ENCODE measurements around the gene MOB3A.

The MOB3A gene

GRCh38 chr19:2122251-2122650 lies 26.1 kb upstream of the MOB3A start:
- Histone ChIP-seq H3K4me3 (ENCODE audit: low read length) (no peak overlapping the region), H3K4me1 (ENCODE audit: control insufficient read depth, insufficient read depth, low read length) (no peaks in the 10 kb centered on the region), H3K9me3 (ENCODE audit: control insufficient read depth, low read length) (no peaks in the 10 kb centered on the region), H3K36me3 (ENCODE audit: control insufficient read depth, insufficient read depth, low read length, severe bottlenecking) (peaks cover 97% of the 10 kb centered on the region), H3K27me3 (replicated peaks; ENCODE audit: control insufficient read depth, insufficient read depth, low read length) (no peaks in the 10 kb centered on the region), H3K9ac (ENCODE audit: low read length) (no peak overlapping the region)
- DNase-seq (ENCODE audit: low read depth) = no peak

DNA sequence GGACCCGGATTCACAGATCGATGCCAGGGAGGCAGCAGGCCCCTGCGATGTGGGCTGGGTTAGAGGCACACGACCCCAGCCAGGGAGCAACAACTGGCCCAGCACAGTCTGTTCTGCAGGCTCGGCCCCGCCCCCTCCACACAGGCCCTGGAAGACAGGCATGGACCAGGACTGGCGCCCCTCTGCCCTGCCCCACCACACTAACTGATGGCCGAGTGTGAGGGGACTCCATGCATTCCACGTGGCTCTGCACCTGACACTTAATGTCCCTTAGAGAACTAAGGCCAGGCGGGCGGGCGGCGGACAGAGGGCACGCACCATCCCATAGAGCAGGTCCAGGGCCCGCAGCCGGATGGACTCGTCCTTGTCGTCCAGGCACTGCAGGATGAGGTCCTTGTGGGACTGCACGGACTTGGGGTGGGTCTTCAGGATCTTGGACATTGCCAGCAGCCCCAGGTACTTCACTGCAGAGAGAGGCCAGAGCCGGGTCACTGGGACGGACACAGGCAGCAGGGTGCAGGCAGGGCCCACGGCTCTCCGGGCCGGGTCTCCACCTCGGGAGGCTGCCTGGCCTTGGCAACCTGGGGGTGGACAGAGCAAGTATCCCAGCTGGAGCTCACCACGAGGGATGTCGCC lies 25.4 kb upstream of the MOB3A start:
- peaks cover 97% of the 10 kb centered on the region for H3K36me3 ChIP-seq (ENCODE audit: control insufficient read depth, insufficient read depth, low read length, severe bottlenecking)
- H3K4me1 ChIP-seq (ENCODE audit: control insufficient read depth, insufficient read depth, low read length) = no peaks in the 10 kb centered on the region
- no peaks in the 10 kb centered on the region for H3K27me3 ChIP-seq (replicated peaks; ENCODE audit: control insufficient read depth, insufficient read depth, low read length)
- H3K9me3 ChIP-seq (ENCODE audit: control insufficient read depth, low read length) = no peaks in the 10 kb centered on the region
- DNase-seq (ENCODE audit: low read depth) = no peak
- no peak overlapping the region for H3K9ac ChIP-seq (ENCODE audit: low read length)
- H3K4me3 ChIP-seq (ENCODE audit: low read length) = no peak overlapping the region

DNA sequence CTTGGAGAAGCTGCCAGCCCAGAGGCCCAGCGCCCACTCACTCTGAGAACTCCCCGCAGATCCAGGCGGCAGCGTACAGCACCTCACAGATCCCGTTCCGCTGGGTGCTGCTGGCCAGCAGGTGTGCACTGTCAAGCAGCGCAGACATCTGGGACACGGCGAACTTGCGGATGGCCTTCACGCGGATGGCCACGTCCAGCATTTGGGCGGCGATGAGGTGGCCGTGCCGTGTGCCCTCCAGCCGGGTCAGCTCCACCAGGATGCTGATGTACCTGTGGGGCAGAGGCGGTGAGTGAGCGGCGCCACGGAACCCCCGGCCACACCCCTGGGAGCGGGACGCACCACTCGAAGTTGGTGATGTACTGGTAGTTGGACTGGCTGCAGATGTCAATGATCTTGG lies 24.7 kb upstream of the MOB3A start:
- Histone ChIP-seq H3K9ac (ENCODE audit: low read length) (no peak overlapping the region), H3K27me3 (replicated peaks; ENCODE audit: control insufficient read depth, insufficient read depth, low read length) (no peaks in the 10 kb centered on the region), H3K4me3 (ENCODE audit: low read length) (no peak overlapping the region), H3K36me3 (ENCODE audit: control insufficient read depth, insufficient read depth, low read length, severe bottlenecking) (peaks cover 98% of the 10 kb centered on the region), H3K4me1 (ENCODE audit: control insufficient read depth, insufficient read depth, low read length) (no peaks in the 10 kb centered on the region), H3K9me3 (ENCODE audit: control insufficient read depth, low read length) (no peaks in the 10 kb centered on the region)
- DNase-seq (ENCODE audit: low read depth) = no peak

DNA sequence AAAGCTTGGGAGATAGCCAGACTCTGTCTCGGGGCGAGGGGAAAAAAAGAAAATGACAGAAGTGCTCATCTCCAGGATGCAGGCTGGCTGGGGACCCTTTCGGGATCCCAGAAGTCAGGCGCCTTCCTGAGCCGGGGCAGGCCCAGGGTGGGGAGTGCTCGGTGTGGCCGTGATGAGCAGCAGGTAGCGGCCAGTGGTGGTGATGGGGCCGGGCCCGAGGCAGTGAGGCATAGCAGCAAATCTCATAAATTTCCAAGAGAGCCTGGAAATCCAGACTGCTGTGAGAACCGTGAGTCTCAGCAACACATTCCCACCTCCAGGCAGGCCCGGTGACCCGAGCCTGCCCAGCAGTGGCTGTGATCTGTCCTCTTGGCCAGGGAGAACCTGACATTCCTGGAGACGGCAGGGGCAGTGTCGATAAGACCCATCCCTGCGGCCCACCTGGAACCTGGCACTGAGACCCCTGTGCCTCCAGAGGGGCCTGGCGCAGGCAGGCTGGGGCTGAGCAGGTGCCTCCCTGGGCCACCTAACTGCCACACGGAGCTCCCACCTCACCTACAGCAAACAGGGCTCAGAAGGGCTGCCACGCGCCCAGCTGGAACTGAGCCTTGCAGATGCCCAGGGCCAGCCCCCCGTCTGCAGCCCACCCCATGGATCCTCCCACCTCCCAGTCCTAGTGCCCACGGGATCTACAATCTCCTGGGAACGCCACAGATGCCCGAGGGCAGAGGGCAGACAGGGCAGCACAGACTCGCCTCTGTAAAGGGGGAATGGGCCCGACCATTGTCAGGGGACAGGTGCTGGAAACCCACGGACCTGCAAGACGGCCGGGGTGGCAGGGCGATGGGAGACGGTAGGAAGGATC lies 24.0 kb upstream of the MOB3A start:
- Histone ChIP-seq H3K9me3 (ENCODE audit: control insufficient read depth, low read length) (no peaks in the 10 kb centered on the region), H3K9ac (ENCODE audit: low read length) (no peak overlapping the region), H3K27me3 (replicated peaks; ENCODE audit: control insufficient read depth, insufficient read depth, low read length) (no peaks in the 10 kb centered on the region), H3K36me3 (ENCODE audit: control insufficient read depth, insufficient read depth, low read length, severe bottlenecking) (peaks cover 98% of the 10 kb centered on the region), H3K4me1 (ENCODE audit: control insufficient read depth, insufficient read depth, low read length) (no peaks in the 10 kb centered on the region), H3K4me3 (ENCODE audit: low read length) (no peak overlapping the region)
- no peak for DNase-seq (ENCODE audit: low read depth)

GRCh38 chr19:2118438-2118837 lies 22.3 kb upstream of the MOB3A start:
- no peak for DNase-seq (ENCODE audit: low read depth)
- H3K4me1 ChIP-seq (ENCODE audit: control insufficient read depth, insufficient read depth, low read length) = no peaks in the 10 kb centered on the region
- H3K36me3 ChIP-seq (ENCODE audit: control insufficient read depth, insufficient read depth, low read length, severe bottlenecking) = peaks cover 98% of the 10 kb centered on the region

DNA sequence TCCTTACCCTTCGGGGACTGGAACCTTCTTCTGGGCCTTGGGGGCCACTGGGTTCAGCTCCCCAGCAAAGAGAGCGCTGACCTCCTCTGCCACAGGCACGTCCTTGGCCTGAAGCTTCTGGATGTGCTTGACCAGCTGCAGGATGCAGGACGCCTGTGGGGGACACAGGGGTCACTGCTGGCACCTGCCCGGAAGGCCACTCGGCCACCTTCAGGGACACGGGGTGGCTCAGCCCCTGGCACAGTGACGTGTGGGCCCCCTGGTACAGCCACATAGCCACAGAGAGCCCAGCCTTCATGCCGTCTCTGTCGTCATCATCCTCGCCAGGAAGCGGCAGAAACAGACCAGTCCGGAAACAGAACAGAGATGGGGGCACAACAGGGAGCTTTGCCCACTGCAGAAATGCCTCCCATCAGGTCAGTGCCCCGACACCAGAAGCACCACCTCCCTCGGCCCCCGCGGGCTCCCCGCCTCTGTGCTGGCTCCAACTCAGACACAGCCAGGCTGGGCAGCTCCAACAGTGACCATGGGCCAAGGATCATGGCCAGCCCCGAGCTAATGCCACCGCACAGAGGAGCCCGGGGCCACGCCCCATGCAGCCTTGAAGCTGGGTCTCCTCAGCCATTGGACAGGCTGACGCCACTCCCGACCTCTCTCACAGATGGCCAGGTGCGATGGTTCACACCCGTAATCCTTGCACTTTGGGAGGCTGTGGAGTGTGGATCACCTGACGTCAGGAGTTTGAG lies 21.3 kb upstream of the MOB3A start:
- Histone ChIP-seq H3K27me3 (replicated peaks; ENCODE audit: control insufficient read depth, insufficient read depth, low read length) (no peaks in the 10 kb centered on the region), H3K36me3 (ENCODE audit: control insufficient read depth, insufficient read depth, low read length, severe bottlenecking) (peaks cover 97% of the 10 kb centered on the region), H3K4me1 (ENCODE audit: control insufficient read depth, insufficient read depth, low read length) (no peaks in the 10 kb centered on the region), H3K9me3 (ENCODE audit: control insufficient read depth, low read length) (no peaks in the 10 kb centered on the region), H3K9ac (ENCODE audit: low read length) (no peak overlapping the region), H3K4me3 (ENCODE audit: low read length) (no peak overlapping the region)
- DNase-seq (ENCODE audit: low read depth) = no peak

More at GRCh38 chr19:2118438-2118837, 22.3 kb upstream of the MOB3A start:
- H3K9ac ChIP-seq (ENCODE audit: low read length) = no peak overlapping the region
- H3K27me3 ChIP-seq (replicated peaks; ENCODE audit: control insufficient read depth, insufficient read depth, low read length) = no peaks in the 10 kb centered on the region
- H3K9me3 ChIP-seq (ENCODE audit: control insufficient read depth, low read length) = no peaks in the 10 kb centered on the region
- H3K4me3 ChIP-seq (ENCODE audit: low read length) = no peak overlapping the region

DNA sequence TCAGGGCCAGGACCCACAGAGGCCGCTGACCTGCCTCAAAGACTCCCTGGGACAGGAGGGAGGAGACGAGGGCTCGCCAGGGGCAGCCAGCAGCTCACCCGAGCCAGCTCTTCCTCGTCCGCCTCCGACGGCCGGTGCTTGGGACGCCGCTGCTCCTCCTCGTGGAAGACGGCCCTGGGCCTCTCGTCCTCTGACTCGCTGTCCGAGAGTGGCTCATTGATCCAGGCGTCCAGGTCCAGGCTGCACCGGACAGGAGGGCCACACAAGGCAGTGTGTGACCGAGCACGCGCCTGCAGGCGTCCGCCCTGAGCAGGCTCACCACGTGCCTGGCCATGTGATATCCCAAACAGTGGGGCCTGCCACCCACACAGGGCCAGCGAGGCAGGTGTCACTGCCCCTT lies 20.4 kb upstream of the MOB3A start:
- DNase-seq (ENCODE audit: low read depth) = no peak
- Histone ChIP-seq H3K4me1 (ENCODE audit: control insufficient read depth, insufficient read depth, low read length) (no peaks in the 10 kb centered on the region), H3K9me3 (ENCODE audit: control insufficient read depth, low read length) (no peaks in the 10 kb centered on the region), H3K9ac (ENCODE audit: low read length) (no peak overlapping the region), H3K36me3 (ENCODE audit: control insufficient read depth, insufficient read depth, low read length, severe bottlenecking) (peaks cover 97% of the 10 kb centered on the region), H3K27me3 (replicated peaks; ENCODE audit: control insufficient read depth, insufficient read depth, low read length) (no peaks in the 10 kb centered on the region), H3K4me3 (ENCODE audit: low read length) (no peak overlapping the region)

- H3K27me3 ChIP-seq (replicated peaks; ENCODE audit: control insufficient read depth, insufficient read depth, low read length) = no peaks in the 10 kb centered on the region
- DNase-seq (ENCODE audit: low read depth) = no peak
- no peaks in the 10 kb centered on the region for H3K4me1 ChIP-seq (ENCODE audit: control insufficient read depth, insufficient read depth, low read length)
- no peaks in the 10 kb centered on the region for H3K9me3 ChIP-seq (ENCODE audit: control insufficient read depth, low read length)
- no peak overlapping the region for H3K4me3 ChIP-seq (ENCODE audit: low read length)
- H3K36me3 ChIP-seq (ENCODE audit: control insufficient read depth, insufficient read depth, low read length, severe bottlenecking) = peaks cover 97% of the 10 kb centered on the region
- H3K9ac ChIP-seq (ENCODE audit: low read length) = no peak overlapping the region
Observed at GRCh38 chr19:2115911-2116426, 19.8 kb upstream of the MOB3A start.

DNA sequence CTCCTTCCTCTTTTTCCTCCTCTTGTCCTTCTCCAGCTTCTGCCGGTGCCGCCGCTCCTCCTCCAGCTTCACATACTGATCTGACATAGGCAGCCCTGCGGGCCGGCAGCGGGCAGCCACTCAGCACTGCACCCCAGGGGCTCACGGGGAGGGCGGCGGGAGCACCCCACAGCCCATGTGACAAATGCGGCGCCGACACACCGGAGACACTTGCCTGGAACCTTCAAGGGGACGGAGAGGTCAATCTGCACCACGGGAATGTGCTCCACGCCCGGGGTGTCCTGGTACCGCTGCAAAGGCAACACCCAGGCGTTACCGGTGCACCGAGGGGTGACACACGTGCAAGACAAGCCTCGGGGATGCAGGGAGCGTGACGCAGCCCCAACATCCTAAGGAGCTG lies 19.2 kb upstream of the MOB3A start:
- no peaks in the 10 kb centered on the region for H3K4me1 ChIP-seq (ENCODE audit: control insufficient read depth, insufficient read depth, low read length)
- H3K36me3 ChIP-seq (ENCODE audit: control insufficient read depth, insufficient read depth, low read length, severe bottlenecking) = peaks cover 97% of the 10 kb centered on the region
- no peak for DNase-seq (ENCODE audit: low read depth)
- H3K9ac ChIP-seq (ENCODE audit: low read length) = no peak overlapping the region
- no peaks in the 10 kb centered on the region for H3K27me3 ChIP-seq (replicated peaks; ENCODE audit: control insufficient read depth, insufficient read depth, low read length)
- H3K4me3 ChIP-seq (ENCODE audit: low read length) = no peak overlapping the region
- H3K9me3 ChIP-seq (ENCODE audit: control insufficient read depth, low read length) = no peaks in the 10 kb centered on the region

- H3K4me1 ChIP-seq (ENCODE audit: control insufficient read depth, insufficient read depth, low read length) = no peaks in the 10 kb centered on the region
- H3K4me3 ChIP-seq (ENCODE audit: low read length) = no peak overlapping the region
- H3K36me3 ChIP-seq (ENCODE audit: control insufficient read depth, insufficient read depth, low read length, severe bottlenecking) = peaks cover 97% of the 10 kb centered on the region
- no peak for DNase-seq (ENCODE audit: low read depth)
- no peak overlapping the region for H3K9ac ChIP-seq (ENCODE audit: low read length)
- no peaks in the 10 kb centered on the region for H3K9me3 ChIP-seq (ENCODE audit: control insufficient read depth, low read length)
- no peaks in the 10 kb centered on the region for H3K27me3 ChIP-seq (replicated peaks; ENCODE audit: control insufficient read depth, insufficient read depth, low read length)
Observed at GRCh38 chr19:2114821-2115220, 18.7 kb upstream of the MOB3A start.

DNA sequence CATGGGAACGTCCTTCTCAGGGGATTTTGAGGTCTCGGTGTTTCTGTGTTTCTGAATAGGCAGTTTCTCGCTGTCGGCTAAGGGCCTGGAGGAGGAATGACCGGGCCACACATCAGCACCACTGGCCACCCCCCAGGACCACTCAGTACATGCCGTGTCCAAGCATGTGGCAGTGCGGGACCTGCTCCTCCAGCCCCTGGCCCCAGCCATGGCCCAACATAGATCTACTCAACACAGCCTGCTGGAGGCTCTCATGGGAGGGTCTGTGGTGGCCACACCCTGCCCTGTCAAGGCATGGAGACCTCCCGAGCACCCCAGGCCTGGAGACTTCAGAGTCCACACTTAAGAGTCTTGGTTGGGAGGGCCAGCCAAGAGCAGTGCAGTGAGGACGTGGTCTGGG lies 18.1 kb upstream of the MOB3A start:
- Histone ChIP-seq H3K4me3 (ENCODE audit: low read length) (no peak overlapping the region), H3K9ac (ENCODE audit: low read length) (no peak overlapping the region), H3K4me1 (ENCODE audit: control insufficient read depth, insufficient read depth, low read length) (no peaks in the 10 kb centered on the region), H3K27me3 (replicated peaks; ENCODE audit: control insufficient read depth, insufficient read depth, low read length) (no peaks in the 10 kb centered on the region), H3K36me3 (ENCODE audit: control insufficient read depth, insufficient read depth, low read length, severe bottlenecking) (peaks cover 98% of the 10 kb centered on the region), H3K9me3 (ENCODE audit: control insufficient read depth, low read length) (no peaks in the 10 kb centered on the region)
- no peak for DNase-seq (ENCODE audit: low read depth)
